Pancreas (tissue), 10 donors: ENCODE measurements around the gene SPTBN2. TPM values are rescaled to one million over a fixed set of nuclear protein-coding genes. Genes with fewer than 3 reads are reported as not detected.

Experiments used
- ATAC-seq, 4 donors: fragments of 200-7000 bp; cut with Tn5 transposase; one replicate each; pipeline versions ENCODE4 v1.8.0 to v1.9.1; 2020; ENCODE audit warnings: mild to moderate bottlenecking in 4 of 4, moderate library complexity in 4 of 4
- DNase-seq, 6 donors: peaks; one replicate each; pipeline ENCODE4 v3.0.0-alpha.2; 2020
- FAIRE-seq: peaks from 2 replicates; lab custom pipeline; 2012; peaks lifted over from hg19 to GRCh38; lab: Jason Lieb, UNC
- H3K27ac ChIP-seq, 4 donors: fragments of 200-600 bp; sonication (generic); 1 replicate in 3 of 4; 2 replicates in 1 of 4; pipeline versions ENCODE4 v1.5.0 to v1.8.0; 2020
- H3K27me3 ChIP-seq, 4 donors: fragments of 200-600 bp; one replicate each; pipeline ENCODE4 v1.8.0; 2021
- H3K36me3 ChIP-seq, 3 donors: fragments of 200-600 bp; sonication (generic) in 1 of 3; one replicate each; pipeline versions ENCODE4 v1.5.0 to v1.8.0; 2020 to 2021
- H3K4me1 ChIP-seq, 3 donors: fragments of 200-600 bp; one replicate each; pipeline ENCODE4 v1.8.0; 2021
- H3K4me3 ChIP-seq, 4 donors: fragments of 200-600 bp; sonication (generic) in 2 of 4; one replicate each; pipeline versions ENCODE4 v1.5.0 to v1.8.0; 2020 to 2021
- H3K9me3 ChIP-seq, 4 donors: fragments of 200-600 bp; one replicate each; pipeline ENCODE4 v1.8.0; 2021
- WGBS, 2 donors: extraction: QIAGEN DNeasy Blood & Tissue Kit; methylation state at CpG; one replicate each; pipeline ENCODE4 v1.1.7; 2013; 5-methylcytosine and 5-hydroxymethylcytosine counted together
- intact Hi-C, 3 donors: fragments of 100-400 bp; cut with DNase I; formaldehyde crosslinking; loops; one replicate each; pipeline versions ENCODE4 v1.11.1 to v1.14.2; 2022
- polyA plus RNA-seq, 2 donors: library from polyadenylated mRNA; stranded (reverse); fragments of 200-250 nt; gene quantifications; one replicate each; pipeline ENCODE4 v1.2.3, GENCODE V29; 2013
- total RNA-seq, 6 donors: library from RNA; stranded (reverse); fragmentation: NEBNext Ultra II Directional in 4 of 6; extraction: Animal tissue kit (Norgen Biotek cat#: 25700) in 4 of 6; gene quantifications; one replicate each; pipeline versions ENCODE4 v1.2.1 to v1.2.4, GENCODE V29; 2021 to 2023
- TF ChIP-seq, protein P1 (sequence below), 4 donors: fragments of 200-600 bp; sonication (generic) in 3 of 4; IDR thresholded peaks; one replicate each; pipeline versions ENCODE4 v1.5.0 to v1.8.0; 2021; ENCODE audit warnings: antibody characterized with exemption in 4 of 4
- donor health status: healthy with polysubstance abuse.
- donor health status: DM: no; HTN: no; CAD: no; lungs with moderate emphysema.
- donor health status: DM: no; HTN: no; CAD: no.
- donor health status: control.
- donor health status: control.
- donor health status: Bipolar disorder and iron deficiency.
- donor health status: DM: yes; HTN: yes; CAD: no.
- donor health status: DM: no; HTN: no; CAD: no.
- donor health status: DM: no; HTN: no; CAD: no.
- donor health status: DM: yes; HTN: yes; CAD: no.

Gene SPTBN2
- total and polyA plus RNA-seq, 8 donors, result 17.8 to 59.8 (median 38.7) TPM

DNA sequence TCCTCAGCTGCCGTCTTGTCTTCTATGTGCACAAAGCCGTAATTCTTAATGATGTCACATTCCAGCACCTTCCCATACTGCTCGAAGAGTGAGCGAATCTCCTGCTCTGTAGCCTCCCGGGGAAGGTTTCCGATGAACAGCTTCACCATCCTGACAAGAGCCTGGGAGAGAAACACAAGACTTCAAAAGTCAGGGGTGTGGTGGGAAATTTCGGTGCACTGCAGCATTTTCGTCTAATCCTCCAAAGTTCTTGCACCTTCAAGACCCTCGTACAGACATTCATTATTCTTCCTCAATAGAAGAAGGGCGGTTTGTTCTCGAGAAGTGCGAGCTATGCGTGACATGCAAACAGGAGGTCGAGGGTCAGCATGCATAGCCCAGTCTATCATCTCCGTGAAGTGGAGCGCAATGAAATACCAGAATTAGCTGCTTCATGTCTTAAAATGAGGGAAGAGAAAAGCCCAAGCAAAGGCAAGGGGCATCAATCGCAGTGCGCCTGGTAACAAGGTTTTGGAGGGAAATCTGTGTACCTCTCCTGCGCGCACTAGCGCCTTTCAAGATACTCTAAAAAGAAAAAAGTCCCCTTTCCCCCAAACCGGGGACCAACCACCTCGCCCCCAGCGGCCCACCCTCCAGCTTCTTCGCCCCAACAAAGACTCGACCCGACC is 52.0 kb downstream of the SPTBN2 start:
- Histone ChIP-seq H3K4me1 (peaks cover 4 to 22% (median 16%) of the 10 kb centered on the region in 3 donors), H3K27me3 (no peaks in the 10 kb centered on the region), H3K4me3 (peak overlapping the region; percentile 60 to 71 (median 68)), H3K36me3 (no peaks in the 10 kb centered on the region), H3K9me3 (no peaks in the 10 kb centered on the region), H3K27ac (peak overlapping the region; percentile 86 to 98 (median 94))
- TF ChIP-seq, protein P1, sequence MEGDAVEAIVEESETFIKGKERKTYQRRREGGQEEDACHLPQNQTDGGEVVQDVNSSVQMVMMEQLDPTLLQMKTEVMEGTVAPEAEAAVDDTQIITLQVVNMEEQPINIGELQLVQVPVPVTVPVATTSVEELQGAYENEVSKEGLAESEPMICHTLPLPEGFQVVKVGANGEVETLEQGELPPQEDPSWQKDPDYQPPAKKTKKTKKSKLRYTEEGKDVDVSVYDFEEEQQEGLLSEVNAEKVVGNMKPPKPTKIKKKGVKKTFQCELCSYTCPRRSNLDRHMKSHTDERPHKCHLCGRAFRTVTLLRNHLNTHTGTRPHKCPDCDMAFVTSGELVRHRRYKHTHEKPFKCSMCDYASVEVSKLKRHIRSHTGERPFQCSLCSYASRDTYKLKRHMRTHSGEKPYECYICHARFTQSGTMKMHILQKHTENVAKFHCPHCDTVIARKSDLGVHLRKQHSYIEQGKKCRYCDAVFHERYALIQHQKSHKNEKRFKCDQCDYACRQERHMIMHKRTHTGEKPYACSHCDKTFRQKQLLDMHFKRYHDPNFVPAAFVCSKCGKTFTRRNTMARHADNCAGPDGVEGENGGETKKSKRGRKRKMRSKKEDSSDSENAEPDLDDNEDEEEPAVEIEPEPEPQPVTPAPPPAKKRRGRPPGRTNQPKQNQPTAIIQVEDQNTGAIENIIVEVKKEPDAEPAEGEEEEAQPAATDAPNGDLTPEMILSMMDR (IDR thresholded peaks at IDR 0.05), result no peak
- intact Hi-C loops, result no loop called here
- WGBS, 2 donors, result 4% methylated on average over 25 to 27 of the region's 27 CpGs
- no peak for ATAC-seq
- no peak for FAIRE-seq
- no peak for DNase-seq

DNA sequence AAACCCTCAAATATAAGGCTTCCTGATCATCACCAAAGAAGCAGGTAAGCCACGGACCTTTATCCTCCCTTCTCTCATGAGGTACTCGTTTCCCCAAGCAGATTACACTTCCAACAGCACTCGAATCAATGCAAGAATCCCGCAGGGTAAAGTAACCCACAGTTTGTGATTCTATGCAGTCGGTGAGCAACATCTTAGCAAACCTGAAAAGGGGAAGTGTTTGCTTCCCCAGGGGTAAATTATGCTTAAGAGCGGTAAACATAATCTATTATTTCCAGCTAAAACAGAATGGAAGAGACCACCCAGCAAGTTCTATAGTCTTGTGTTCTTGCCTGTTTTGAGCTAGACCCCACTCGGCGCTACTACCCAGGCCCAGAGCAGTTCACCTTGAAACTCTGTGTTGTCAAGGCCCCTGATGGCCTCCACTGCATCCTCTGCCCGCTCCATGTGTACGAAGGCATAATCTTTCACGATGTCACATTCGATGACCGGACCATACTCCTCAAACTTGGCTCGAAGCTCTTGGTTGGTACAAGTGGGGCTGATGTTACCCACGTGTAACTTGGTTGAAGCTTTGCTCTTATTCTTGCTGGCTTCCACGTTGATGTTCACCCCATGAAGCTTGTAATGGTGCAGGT is 52.6 kb downstream of the SPTBN2 start:
- FAIRE-seq, result no peak
- Histone ChIP-seq H3K27ac (no peak overlapping the region), H3K27me3 (no peaks in the 10 kb centered on the region), H3K36me3 (no peaks in the 10 kb centered on the region), H3K4me3 (peak overlapping the region in 2 of 4 donors; percentile 67 to 71), H3K4me1 (peaks cover 4 to 22% (median 16%) of the 10 kb centered on the region in 3 donors), H3K9me3 (no peaks in the 10 kb centered on the region)
- intact Hi-C loops, result no loop called here
- TF ChIP-seq, protein P1 (IDR thresholded peaks at IDR 0.05), result no peak
- DNase-seq, result no peak
- 51 to 53% methylated on average over 16 of the region's 16 CpGs for WGBS, 2 donors
- ATAC-seq, result no peak

DNA sequence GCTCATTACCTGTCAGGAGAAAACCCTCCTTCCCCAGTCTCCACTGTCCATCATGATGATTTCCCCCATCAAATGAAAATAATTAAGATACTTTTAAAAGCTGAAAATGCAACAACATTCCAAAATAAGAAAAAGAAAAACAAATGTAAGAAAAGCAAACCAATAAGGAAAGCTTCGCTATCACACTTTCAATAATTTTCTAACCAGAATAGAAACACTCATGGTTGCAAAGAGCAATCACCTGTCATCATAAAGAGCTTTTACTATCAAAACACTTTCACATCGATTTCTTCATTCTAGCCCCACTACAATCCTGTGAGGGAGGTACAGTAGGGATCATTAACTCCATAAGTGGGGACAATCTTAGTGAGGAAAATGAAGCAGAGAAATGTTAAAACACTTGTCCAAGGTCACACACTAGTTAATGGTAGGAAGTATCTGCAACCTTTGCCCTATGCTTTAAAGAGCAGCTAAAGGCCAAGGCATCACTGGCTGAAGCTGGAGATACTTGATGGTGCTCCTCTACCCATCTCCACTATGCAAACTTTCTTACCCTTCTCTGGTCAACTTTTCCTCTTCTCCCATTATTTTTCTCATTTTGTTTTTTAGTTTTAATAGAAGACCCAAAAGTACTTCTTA is 53.9 kb downstream of the SPTBN2 start:
- FAIRE-seq, result no peak
- intact Hi-C loops, result no loop called here
- H3K27ac ChIP-seq, result no peak overlapping the region
- H3K4me1 ChIP-seq, result peaks cover 4 to 22% (median 16%) of the 10 kb centered on the region in 3 donors
- H3K36me3 ChIP-seq, result no peaks in the 10 kb centered on the region
- H3K4me3 ChIP-seq, result no peak overlapping the region
- H3K27me3 ChIP-seq, result no peaks in the 10 kb centered on the region
- 55 to 60% methylated on average over 2 of the region's 2 CpGs for WGBS, 2 donors
- TF ChIP-seq, protein P1 (IDR thresholded peaks at IDR 0.05), result no peak
- no peaks in the 10 kb centered on the region for H3K9me3 ChIP-seq
- DNase-seq, result no peak
- no peak for ATAC-seq

DNA sequence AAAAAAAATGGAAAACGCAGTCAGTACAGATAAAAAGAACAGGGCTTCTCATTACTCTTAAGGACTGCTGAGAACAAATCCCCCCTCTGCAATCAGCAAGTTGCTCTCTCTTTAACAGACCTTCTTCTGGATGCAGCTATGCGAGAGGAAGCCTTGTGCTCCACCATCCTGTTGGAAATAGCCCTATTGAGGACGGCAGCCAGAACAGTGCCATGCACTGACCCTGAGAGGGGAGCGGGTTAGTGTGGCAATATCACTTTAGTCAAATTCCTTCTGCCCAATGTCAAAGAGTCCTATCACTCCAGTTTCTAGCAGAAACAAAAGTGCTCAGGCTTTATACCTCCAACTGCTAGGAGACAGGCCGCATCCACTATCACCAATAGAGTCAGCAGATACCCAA is 58.2 kb downstream of the SPTBN2 start:
- 79% methylated on average over 5 of the region's 5 CpGs for WGBS, 2 donors
- H3K9me3 ChIP-seq, result no peaks in the 10 kb centered on the region
- H3K36me3 ChIP-seq, result peaks cover 0 to 13% (median 10%) of the 10 kb centered on the region in 3 donors
- H3K4me1 ChIP-seq, result peaks cover 4 to 14% (median 12%) of the 10 kb centered on the region in 3 donors
- TF ChIP-seq, protein P1 (IDR thresholded peaks at IDR 0.05), result no peak
- no peak overlapping the region for H3K27ac ChIP-seq
- no peak overlapping the region for H3K4me3 ChIP-seq
- ATAC-seq, result no peak
- no peak for DNase-seq
- no peak for FAIRE-seq
- H3K27me3 ChIP-seq, result no peaks in the 10 kb centered on the region
- intact Hi-C loops, result no loop called here
